ENCODE measurements around the gene SLC2A4RG.

Gene SLC2A4RG

DNA sequence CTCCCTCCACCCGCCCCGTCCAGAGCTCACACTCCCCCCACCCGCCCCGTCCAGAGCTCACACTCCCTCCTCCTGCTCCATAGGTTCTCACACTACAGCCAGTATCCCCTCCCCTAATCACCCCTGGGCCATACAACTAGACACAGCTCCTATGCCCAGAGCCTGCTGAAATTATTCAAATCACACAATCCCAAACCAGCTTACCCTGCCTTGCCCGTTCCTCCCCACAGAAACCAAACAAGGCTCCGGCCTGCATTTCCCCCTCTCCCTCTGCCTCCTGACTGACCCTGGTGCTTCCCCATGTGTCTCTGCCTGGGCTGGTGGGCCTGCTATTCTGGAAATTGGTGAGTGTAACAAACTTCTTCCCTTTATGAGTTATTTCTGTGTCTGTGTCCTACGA lies 18.6 kb downstream of the SLC2A4RG start:
- no peaks in the 10 kb centered on the region for H3K4me1 ChIP-seq (ENCODE audit: control insufficient read depth, insufficient read depth, low read length)

GRCh38 chr20:63759377-63759901 lies 19.9 kb downstream of the SLC2A4RG start:
- H3K27ac ChIP-seq (ENCODE audit: insufficient read depth, low read depth, low read length, poor library complexity, severe bottlenecking) = no peak overlapping the region
- H3K36me3 ChIP-seq (ENCODE audit: control insufficient read depth, insufficient read depth, low read length) = no peaks in the 10 kb centered on the region
- H3K4me1 ChIP-seq (ENCODE audit: control insufficient read depth, insufficient read depth, low read length) = no peaks in the 10 kb centered on the region
- no peaks in the 10 kb centered on the region for H3K27me3 ChIP-seq (ENCODE audit: control insufficient read depth, insufficient read depth, low read length, poor library complexity, severe bottlenecking)
- H3K4me3 ChIP-seq (ENCODE audit: insufficient read depth, low read depth, low read length) = no peak overlapping the region
- no peaks in the 10 kb centered on the region for H3K9me3 ChIP-seq (ENCODE audit: control insufficient read depth, low read length)
- WGBS, 2 experiments = 90% methylated on average over 7 of the region's 7 CpGs

More for the DNA sequence above, 18.6 kb downstream of the SLC2A4RG start:
- no peaks in the 10 kb centered on the region for H3K36me3 ChIP-seq (ENCODE audit: control insufficient read depth, insufficient read depth, low read length)
- H3K4me3 ChIP-seq (ENCODE audit: insufficient read depth, low read depth, low read length) = no peak overlapping the region
- H3K9me3 ChIP-seq (ENCODE audit: control insufficient read depth, low read length) = no peaks in the 10 kb centered on the region
- 82 to 87% methylated on average over 7 of the region's 7 CpGs for WGBS, 2 experiments
- H3K27ac ChIP-seq (ENCODE audit: insufficient read depth, low read depth, low read length, poor library complexity, severe bottlenecking) = no peak overlapping the region
- H3K27me3 ChIP-seq (ENCODE audit: control insufficient read depth, insufficient read depth, low read length, poor library complexity, severe bottlenecking) = no peaks in the 10 kb centered on the region

GRCh38 chr20:63765082-63765873 lies 25.7 kb downstream of the SLC2A4RG start:
- Histone ChIP-seq H3K27me3 (ENCODE audit: control insufficient read depth, insufficient read depth, low read length, poor library complexity, severe bottlenecking) (no peaks in the 10 kb centered on the region), H3K4me3 (ENCODE audit: insufficient read depth, low read depth, low read length) (no peak overlapping the region), H3K36me3 (ENCODE audit: control insufficient read depth, insufficient read depth, low read length) (no peaks in the 10 kb centered on the region), H3K4me1 (ENCODE audit: control insufficient read depth, insufficient read depth, low read length) (no peaks in the 10 kb centered on the region), H3K9me3 (ENCODE audit: control insufficient read depth, low read length) (no peaks in the 10 kb centered on the region), H3K27ac (ENCODE audit: insufficient read depth, low read depth, low read length, poor library complexity, severe bottlenecking) (no peak overlapping the region)
- 91 to 93% methylated on average over 16 of the region's 16 CpGs for WGBS, 2 experiments

DNA sequence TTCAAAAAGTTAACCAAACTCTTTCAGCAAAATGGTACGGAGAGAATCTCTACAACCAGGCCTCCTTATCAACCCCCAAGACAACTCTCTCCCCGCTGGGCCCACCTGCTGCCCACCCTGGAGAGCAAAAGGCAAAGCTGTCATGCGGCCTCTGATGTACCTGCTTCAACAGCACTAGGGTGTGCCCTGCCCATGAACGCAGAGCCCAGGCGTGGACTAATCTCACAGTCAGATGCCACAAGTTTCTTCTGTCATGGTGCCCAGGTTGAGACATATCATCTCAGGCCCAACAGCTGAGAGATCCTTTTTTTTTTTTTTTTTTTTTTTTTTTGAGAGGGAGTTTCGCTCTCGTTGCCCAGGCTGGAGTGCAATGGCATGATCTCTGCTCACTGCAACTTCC lies 26.3 kb downstream of the SLC2A4RG start:
- H3K27me3 ChIP-seq (ENCODE audit: control insufficient read depth, insufficient read depth, low read length, poor library complexity, severe bottlenecking) = no peaks in the 10 kb centered on the region
- WGBS, 2 experiments = 96% methylated on average over 7 of the region's 7 CpGs
- H3K4me1 ChIP-seq (ENCODE audit: control insufficient read depth, insufficient read depth, low read length) = no peaks in the 10 kb centered on the region
- H3K9me3 ChIP-seq (ENCODE audit: control insufficient read depth, low read length) = no peaks in the 10 kb centered on the region
- no peaks in the 10 kb centered on the region for H3K36me3 ChIP-seq (ENCODE audit: control insufficient read depth, insufficient read depth, low read length)
- H3K4me3 ChIP-seq (ENCODE audit: insufficient read depth, low read depth, low read length) = no peak overlapping the region
- H3K27ac ChIP-seq (ENCODE audit: insufficient read depth, low read depth, low read length, poor library complexity, severe bottlenecking) = no peak overlapping the region

DNA sequence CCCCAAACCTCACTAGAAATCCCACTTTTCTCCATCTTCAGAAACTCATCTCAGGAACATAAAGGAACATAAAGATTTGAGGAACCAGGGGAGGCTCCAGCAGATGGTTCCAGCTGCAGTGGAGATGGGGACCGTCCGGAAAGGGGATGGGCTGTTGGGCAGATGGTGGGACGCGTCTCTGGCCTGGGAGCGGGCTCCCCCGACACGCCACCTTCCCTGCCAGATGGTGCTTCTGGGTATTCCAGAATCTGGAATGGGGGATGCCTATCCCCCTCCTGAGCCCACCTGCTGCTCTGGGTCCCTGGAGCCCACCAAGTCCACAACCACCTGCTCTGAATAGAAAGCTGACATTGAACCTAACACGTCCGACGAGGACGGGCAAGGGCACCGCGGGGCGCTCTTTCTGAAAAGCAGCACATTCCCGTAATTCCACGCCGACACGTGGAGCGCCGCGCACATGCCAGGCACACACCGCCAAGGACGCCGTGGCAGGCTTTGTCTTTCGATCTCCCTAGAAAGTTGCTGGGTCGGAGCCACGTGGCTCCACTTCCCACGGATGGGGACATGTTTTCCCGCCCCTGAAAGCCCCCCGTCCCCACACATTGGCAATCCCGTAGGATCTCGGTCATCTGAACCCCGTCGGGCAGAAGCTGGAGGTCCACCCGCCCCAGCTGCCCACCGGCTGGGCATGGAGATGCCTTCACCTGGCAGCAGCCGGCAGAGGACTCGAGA lies 27.3 kb downstream of the SLC2A4RG start:
- WGBS, 2 experiments = 95% methylated on average over 38 of the region's 38 CpGs
- Histone ChIP-seq H3K27ac (ENCODE audit: insufficient read depth, low read depth, low read length, poor library complexity, severe bottlenecking) (no peak overlapping the region), H3K4me1 (ENCODE audit: control insufficient read depth, insufficient read depth, low read length) (no peaks in the 10 kb centered on the region), H3K36me3 (ENCODE audit: control insufficient read depth, insufficient read depth, low read length) (no peaks in the 10 kb centered on the region), H3K27me3 (ENCODE audit: control insufficient read depth, insufficient read depth, low read length, poor library complexity, severe bottlenecking) (no peaks in the 10 kb centered on the region), H3K9me3 (ENCODE audit: control insufficient read depth, low read length) (no peaks in the 10 kb centered on the region), H3K4me3 (ENCODE audit: insufficient read depth, low read depth, low read length) (no peak overlapping the region)

GRCh38 chr20:63767456-63767855 lies 27.9 kb downstream of the SLC2A4RG start:
- no peaks in the 10 kb centered on the region for H3K27me3 ChIP-seq (ENCODE audit: control insufficient read depth, insufficient read depth, low read length, poor library complexity, severe bottlenecking)
- 89 to 90% methylated on average over 18 of the region's 18 CpGs for WGBS, 2 experiments
- no peaks in the 10 kb centered on the region for H3K36me3 ChIP-seq (ENCODE audit: control insufficient read depth, insufficient read depth, low read length)
- H3K27ac ChIP-seq (ENCODE audit: insufficient read depth, low read depth, low read length, poor library complexity, severe bottlenecking) = no peak overlapping the region
- no peaks in the 10 kb centered on the region for H3K4me1 ChIP-seq (ENCODE audit: control insufficient read depth, insufficient read depth, low read length)
- H3K9me3 ChIP-seq (ENCODE audit: control insufficient read depth, low read length) = no peaks in the 10 kb centered on the region
- no peak overlapping the region for H3K4me3 ChIP-seq (ENCODE audit: insufficient read depth, low read depth, low read length)

DNA sequence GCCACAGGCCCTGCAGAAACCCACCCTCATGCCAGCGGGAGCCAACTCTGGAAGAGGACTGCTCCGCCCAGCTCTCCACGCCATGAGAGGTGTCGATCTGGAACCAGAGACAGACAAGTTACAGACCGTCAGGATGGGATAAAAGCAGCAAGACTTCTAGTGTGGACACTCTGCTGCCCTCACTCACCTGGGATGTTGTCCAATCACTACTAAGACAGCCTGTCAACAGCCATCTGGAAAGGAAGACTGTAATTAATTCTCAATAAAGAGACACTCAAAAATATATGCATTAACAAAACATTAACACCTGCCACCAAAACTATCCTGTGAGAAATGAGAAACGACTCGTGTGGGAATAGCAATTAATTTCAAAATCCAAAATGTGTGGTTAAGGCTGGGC lies 28.3 kb downstream of the SLC2A4RG start:
- Histone ChIP-seq H3K4me1 (ENCODE audit: control insufficient read depth, insufficient read depth, low read length) (no peaks in the 10 kb centered on the region), H3K9me3 (ENCODE audit: control insufficient read depth, low read length) (no peaks in the 10 kb centered on the region), H3K27ac (ENCODE audit: insufficient read depth, low read depth, low read length, poor library complexity, severe bottlenecking) (no peak overlapping the region), H3K4me3 (ENCODE audit: insufficient read depth, low read depth, low read length) (no peak overlapping the region), H3K36me3 (ENCODE audit: control insufficient read depth, insufficient read depth, low read length) (no peaks in the 10 kb centered on the region), H3K27me3 (ENCODE audit: control insufficient read depth, insufficient read depth, low read length, poor library complexity, severe bottlenecking) (no peaks in the 10 kb centered on the region)
- WGBS, 2 experiments = 93 to 94% methylated on average over 7 of the region's 7 CpGs

GRCh38 chr20:63768591-63769515 lies 29.3 kb downstream of the SLC2A4RG start:
- Histone ChIP-seq H3K36me3 (ENCODE audit: control insufficient read depth, insufficient read depth, low read length) (no peaks in the 10 kb centered on the region), H3K4me1 (ENCODE audit: control insufficient read depth, insufficient read depth, low read length) (no peaks in the 10 kb centered on the region), H3K27ac (ENCODE audit: insufficient read depth, low read depth, low read length, poor library complexity, severe bottlenecking) (no peak overlapping the region), H3K9me3 (ENCODE audit: control insufficient read depth, low read length) (no peaks in the 10 kb centered on the region), H3K27me3 (ENCODE audit: control insufficient read depth, insufficient read depth, low read length, poor library complexity, severe bottlenecking) (no peaks in the 10 kb centered on the region), H3K4me3 (ENCODE audit: insufficient read depth, low read depth, low read length) (no peak overlapping the region)
- WGBS, 2 experiments = 96% methylated on average over 26 of the region's 26 CpGs

GRCh38 chr20:63769891-63770474 lies 30.4 kb downstream of the SLC2A4RG start:
- Histone ChIP-seq H3K27ac (ENCODE audit: insufficient read depth, low read depth, low read length, poor library complexity, severe bottlenecking) (no peak overlapping the region), H3K9me3 (ENCODE audit: control insufficient read depth, low read length) (no peaks in the 10 kb centered on the region), H3K36me3 (ENCODE audit: control insufficient read depth, insufficient read depth, low read length) (no peaks in the 10 kb centered on the region), H3K27me3 (ENCODE audit: control insufficient read depth, insufficient read depth, low read length, poor library complexity, severe bottlenecking) (no peaks in the 10 kb centered on the region), H3K4me3 (ENCODE audit: insufficient read depth, low read depth, low read length) (no peak overlapping the region), H3K4me1 (ENCODE audit: control insufficient read depth, insufficient read depth, low read length) (no peaks in the 10 kb centered on the region)
- WGBS, 2 experiments = 95% methylated on average over 31 of the region's 31 CpGs

Data from ectodermal cell (in vitro differentiated cells).